ENCODE results near the gene BRS3.

Gene BRS3

GRCh38 chrX:136531951-136532350 lies 44.2 kb downstream of the BRS3 start, which contains the start of gene VGLL1:
VGLL1 (plus strand) TSS chrX:136532215; CDS start chrX:136536021, 3,806 bp downstream.
- H3K4me1 ChIP-seq (ENCODE audit: control insufficient read depth, insufficient read depth, low read length, unreplicated experiment): no peaks in the 10 kb centered on the region
- no peak within 1 kb of the TSS for H3K27ac ChIP-seq (ENCODE audit: low read depth, low read length)
- no peak within 1 kb of the TSS for H2AFZ ChIP-seq (ENCODE audit: low read length, unreplicated experiment)
- no peaks in the 10 kb centered on the region for H3K36me3 ChIP-seq (ENCODE audit: insufficient read depth, low read length)
- H3K4me3 ChIP-seq (ENCODE audit: low read depth, low read length): no peak within 1 kb of the TSS
- H3K79me2 ChIP-seq (ENCODE audit: control insufficient read depth, insufficient read depth, low read length, unreplicated experiment): no peaks in the 10 kb centered on the region
- peaks cover 20% of the 10 kb centered on the region for H3K27me3 ChIP-seq (ENCODE audit: insufficient read depth, low read length)

- peaks cover 23% of the 10 kb centered on the region for H3K27me3 ChIP-seq (ENCODE audit: insufficient read depth, low read length)
- H3K4me1 ChIP-seq (ENCODE audit: control insufficient read depth, insufficient read depth, low read length, unreplicated experiment): no peaks in the 10 kb centered on the region
- no peaks in the 10 kb centered on the region for H3K36me3 ChIP-seq (ENCODE audit: insufficient read depth, low read length)
- no peaks in the 10 kb centered on the region for H3K79me2 ChIP-seq (ENCODE audit: control insufficient read depth, insufficient read depth, low read length, unreplicated experiment)
- H2AFZ ChIP-seq (ENCODE audit: low read length, unreplicated experiment): no peak overlapping the region
- H3K4me3 ChIP-seq (ENCODE audit: low read depth, low read length): no peak overlapping the region
- no peak overlapping the region for H3K27ac ChIP-seq (ENCODE audit: low read depth, low read length)
Measured at GRCh38 chrX:136534131-136534530, 46.4 kb downstream of the BRS3 start.

- H3K27me3 ChIP-seq (ENCODE audit: insufficient read depth, low read length): peaks cover 21% of the 10 kb centered on the region
- no peaks in the 10 kb centered on the region for H3K4me1 ChIP-seq (ENCODE audit: control insufficient read depth, insufficient read depth, low read length, unreplicated experiment)
- no peak overlapping the region for H2AFZ ChIP-seq (ENCODE audit: low read length, unreplicated experiment)
- H3K27ac ChIP-seq (ENCODE audit: low read depth, low read length): no peak overlapping the region
- H3K4me3 ChIP-seq (ENCODE audit: low read depth, low read length): no peak overlapping the region
- no peaks in the 10 kb centered on the region for H3K36me3 ChIP-seq (ENCODE audit: insufficient read depth, low read length)
- no peaks in the 10 kb centered on the region for H3K79me2 ChIP-seq (ENCODE audit: control insufficient read depth, insufficient read depth, low read length, unreplicated experiment)
Measured at GRCh38 chrX:136538811-136539210, 51.1 kb downstream of the BRS3 start.

GRCh38 chrX:136540226-136540625 lies 52.5 kb downstream of the BRS3 start:
- Histone ChIP-seq H3K27ac (ENCODE audit: low read depth, low read length) (no peak overlapping the region), H3K36me3 (ENCODE audit: insufficient read depth, low read length) (no peaks in the 10 kb centered on the region), H3K4me1 (ENCODE audit: control insufficient read depth, insufficient read depth, low read length, unreplicated experiment) (no peaks in the 10 kb centered on the region), H3K79me2 (ENCODE audit: control insufficient read depth, insufficient read depth, low read length, unreplicated experiment) (no peaks in the 10 kb centered on the region), H3K4me3 (ENCODE audit: low read depth, low read length) (no peak overlapping the region), H3K27me3 (ENCODE audit: insufficient read depth, low read length) (peaks cover 8% of the 10 kb centered on the region), H2AFZ (ENCODE audit: low read length, unreplicated experiment) (no peak overlapping the region)

- H3K27me3 ChIP-seq (ENCODE audit: insufficient read depth, low read length): peaks cover 8% of the 10 kb centered on the region
Measured at GRCh38 chrX:136541294-136541693, 53.5 kb downstream of the BRS3 start.

GRCh38 chrX:136542281-136542680 lies 54.5 kb downstream of the BRS3 start:
- no peaks in the 10 kb centered on the region for H3K79me2 ChIP-seq (ENCODE audit: control insufficient read depth, insufficient read depth, low read length, unreplicated experiment)
- H3K36me3 ChIP-seq (ENCODE audit: insufficient read depth, low read length): no peaks in the 10 kb centered on the region
- H2AFZ ChIP-seq (ENCODE audit: low read length, unreplicated experiment): no peak overlapping the region
- no peak overlapping the region for H3K4me3 ChIP-seq (ENCODE audit: low read depth, low read length)
- peaks cover 8% of the 10 kb centered on the region for H3K27me3 ChIP-seq (ENCODE audit: insufficient read depth, low read length)
- no peak overlapping the region for H3K27ac ChIP-seq (ENCODE audit: low read depth, low read length)
- H3K4me1 ChIP-seq (ENCODE audit: control insufficient read depth, insufficient read depth, low read length, unreplicated experiment): no peaks in the 10 kb centered on the region

More at GRCh38 chrX:136541294-136541693, 53.5 kb downstream of the BRS3 start:
- Histone ChIP-seq H3K27ac (ENCODE audit: low read depth, low read length) (no peak overlapping the region), H2AFZ (ENCODE audit: low read length, unreplicated experiment) (no peak overlapping the region), H3K36me3 (ENCODE audit: insufficient read depth, low read length) (no peaks in the 10 kb centered on the region), H3K4me3 (ENCODE audit: low read depth, low read length) (no peak overlapping the region), H3K4me1 (ENCODE audit: control insufficient read depth, insufficient read depth, low read length, unreplicated experiment) (no peaks in the 10 kb centered on the region), H3K79me2 (ENCODE audit: control insufficient read depth, insufficient read depth, low read length, unreplicated experiment) (no peaks in the 10 kb centered on the region)

Data from ACC112 (cell line).